Measurements from ENCODE around the gene YJEFN3.

GRCh38 chr19:19482809-19483596 lies 45.7 kb upstream of the YJEFN3 start:
- no peak for TF ChIP-seq CTCF (IDR thresholded peaks at IDR 0.05)
- TF ChIP-seq POLR2A (IDR thresholded peaks at IDR 0.05), result no peak
- no peak for TF ChIP-seq POLR2AphosphoS5 (IDR thresholded peaks at IDR 0.05)

All from prostate gland (tissue), 2 donors.